Omental fat pad (tissue), 4 donors: ENCODE data around the gene NOTCH3. TPM values are rescaled to one million over a fixed set of nuclear protein-coding genes. Genes with fewer than 3 reads are reported as not detected.

Experiments used
- ATAC-seq: fragments of 150-250 bp; one replicate; pipeline ENCODE4 v1.9.1; 2016; ENCODE audit warnings: mild to moderate bottlenecking, moderate library complexity; ENCODE audit not compliant: low FRiP score
- DNase-seq: peaks from one replicate; pipeline ENCODE4 v3.0.0-alpha.2; 2019; ENCODE audit warnings: low spot score
- CTCF ChIP-seq, 3 donors: fragments of 450-650 bp; IDR thresholded peaks; one replicate each; pipeline ENCODE4 v1.5.1; 2016 to 2017; ENCODE audit warnings: antibody characterized with exemption in 3 of 3, mild to moderate bottlenecking in 3 of 3, moderate library complexity in 2 of 3
- total RNA-seq, 4 donors: library from RNA; depleted of rRNA; stranded (reverse); fragments of >200 nt; gene quantifications; one replicate each; pipeline ENCODE4 v1.1.0, GENCODE V29; 2016

Gene NOTCH3
- total RNA-seq, 4 donors from 2014 or later, result 6.1 to 82.8 (median 24.4) TPM

GRCh38 chr19:15161028-15161984, 39.5 kb downstream of the NOTCH3 start:
- ATAC-seq (no peak), DNase-seq (no peak)
- no peak for TF ChIP-seq CTCF (IDR thresholded peaks at IDR 0.05)

- ATAC-seq (no peak), DNase-seq (no peak)
- no peak for TF ChIP-seq CTCF (IDR thresholded peaks at IDR 0.05)
Measured at GRCh38 chr19:15159251-15159650, 41.5 kb downstream of the NOTCH3 start.

GRCh38 chr19:15156391-15156790, 44.4 kb downstream of the NOTCH3 start:
- DNase-seq (no peak), ATAC-seq (no peak)
- no peak for TF ChIP-seq CTCF (IDR thresholded peaks at IDR 0.05)

GRCh38 chr19:15155296-15155695, 45.5 kb downstream of the NOTCH3 start:
- ATAC-seq (no peak), DNase-seq (no peak)
- no peak for TF ChIP-seq CTCF (IDR thresholded peaks at IDR 0.05)

GRCh38 chr19:15154002-15154612, 46.7 kb downstream of the NOTCH3 start:
- ATAC-seq (no peak), DNase-seq (no peak)
- no peak for TF ChIP-seq CTCF (IDR thresholded peaks at IDR 0.05)

- no peak for TF ChIP-seq CTCF (IDR thresholded peaks at IDR 0.05)
- DNase-seq (no peak), ATAC-seq (no peak)
Measured at GRCh38 chr19:15149737-15150136, 51.1 kb downstream of the NOTCH3 start.
